ENCODE results near the gene MRPS12. TPM values are rescaled to one million over a fixed set of nuclear protein-coding genes. Genes with fewer than 3 reads are reported as not detected.

The MRPS12 gene
- total and polyA plus RNA-seq, 2 of the 13 experiments (the other 11 are each of a cell fraction or from before 2014, with no cell fraction given) = 27.5 to 54.8 TPM

DNA sequence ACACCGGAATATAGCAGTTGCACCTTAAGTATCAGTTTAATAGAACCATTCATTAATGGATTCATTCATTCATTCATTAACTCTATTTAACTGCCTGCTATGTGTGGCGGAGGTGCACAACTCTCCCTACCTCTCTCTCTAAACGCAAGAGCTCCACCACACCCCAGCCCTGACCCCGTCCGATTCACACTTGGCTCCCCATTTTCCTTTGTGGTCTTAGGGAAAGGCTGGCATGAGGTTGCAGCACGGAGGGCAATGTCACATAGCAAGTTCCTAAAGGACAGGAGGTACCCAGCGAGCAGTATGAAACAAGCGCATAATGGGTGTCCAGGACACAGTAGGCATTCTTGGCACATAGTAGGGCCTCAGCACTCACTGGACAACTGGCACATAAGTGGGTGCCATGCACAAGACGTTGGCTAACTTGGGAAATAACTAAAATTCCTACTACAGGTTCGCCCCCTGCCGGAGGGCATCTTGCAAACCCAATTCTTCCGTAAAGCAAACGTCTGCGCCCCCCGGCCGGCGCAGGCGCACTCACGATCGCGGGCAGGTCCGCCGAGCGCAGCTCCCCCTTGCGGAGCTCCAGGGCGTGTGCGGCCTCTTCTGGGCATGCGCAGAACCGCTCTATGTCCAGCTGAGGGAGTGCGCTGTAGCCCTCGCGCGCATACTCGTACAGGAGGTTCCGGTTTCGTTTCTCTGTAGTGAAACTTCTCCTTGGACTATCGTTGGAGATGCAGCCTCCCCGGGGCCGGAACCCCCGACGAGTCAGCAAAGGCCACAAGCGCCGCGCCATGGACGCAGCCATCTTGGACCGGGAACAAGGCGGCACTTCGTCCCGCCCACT lies 592 bp upstream of the MRPS12 start, which contains the start of gene SARS2 (continued):
- TF ChIP-seq ZNF282 (IDR thresholded peaks at IDR 0.05; ENCODE audit: partially characterized antibody) (no peak), ZFP37 (CRISPR knock-in tag; IDR thresholded peaks at IDR 0.05; ENCODE audit: borderline replicate concordance) (no peak), RELA (CRISPR knock-in tag; IDR thresholded peaks at IDR 0.05) (no peak), NCOA1 (CRISPR knock-in tag; IDR thresholded peaks at IDR 0.05) (no peak), ZNF17 (CRISPR knock-in tag; IDR thresholded peaks at IDR 0.05) (no peak), ZMAT3 (CRISPR knock-in tag; conservative IDR thresholded peaks at IDR 0.05) (peak; percentile 62; the same call in 1 of the 2 replicates), ZNF776 (CRISPR knock-in tag; IDR thresholded peaks at IDR 0.05) (no peak), ZNF251 (CRISPR knock-in tag; IDR thresholded peaks at IDR 0.05) (no peak), NR2F2 (IDR thresholded peaks at IDR 0.05; ENCODE audit: borderline replicate concordance, low read depth) (no peak), SETDB1 (CRISPR knock-in tag; IDR thresholded peaks at IDR 0.05; ENCODE audit: borderline replicate concordance) (no peak), ZNF343 (CRISPR knock-in tag; IDR thresholded peaks at IDR 0.05) (no peak), REPIN1 (CRISPR knock-in tag; IDR thresholded peaks at IDR 0.05; ENCODE audit: borderline replicate concordance, low read depth) (no peak), NFATC3 (CRISPR knock-in tag; IDR thresholded peaks at IDR 0.05) (no peak), ZNF780A (CRISPR knock-in tag; IDR thresholded peaks at IDR 0.05) (no peak), ZKSCAN8 (CRISPR knock-in tag; IDR thresholded peaks at IDR 0.05; ENCODE audit: borderline replicate concordance) (0 out of 2 replicates have a peak, but pooled peaks have one; percentile 62), ZNF256 (CRISPR knock-in tag; conservative IDR thresholded peaks at IDR 0.05) (no peak), ARID2 (CRISPR knock-in tag; IDR thresholded peaks at IDR 0.05; ENCODE audit: borderline replicate concordance) (no peak), ZNF263 (CRISPR knock-in tag; IDR thresholded peaks at IDR 0.05) (no peak)
- TF ChIP-seq, protein P1, sequence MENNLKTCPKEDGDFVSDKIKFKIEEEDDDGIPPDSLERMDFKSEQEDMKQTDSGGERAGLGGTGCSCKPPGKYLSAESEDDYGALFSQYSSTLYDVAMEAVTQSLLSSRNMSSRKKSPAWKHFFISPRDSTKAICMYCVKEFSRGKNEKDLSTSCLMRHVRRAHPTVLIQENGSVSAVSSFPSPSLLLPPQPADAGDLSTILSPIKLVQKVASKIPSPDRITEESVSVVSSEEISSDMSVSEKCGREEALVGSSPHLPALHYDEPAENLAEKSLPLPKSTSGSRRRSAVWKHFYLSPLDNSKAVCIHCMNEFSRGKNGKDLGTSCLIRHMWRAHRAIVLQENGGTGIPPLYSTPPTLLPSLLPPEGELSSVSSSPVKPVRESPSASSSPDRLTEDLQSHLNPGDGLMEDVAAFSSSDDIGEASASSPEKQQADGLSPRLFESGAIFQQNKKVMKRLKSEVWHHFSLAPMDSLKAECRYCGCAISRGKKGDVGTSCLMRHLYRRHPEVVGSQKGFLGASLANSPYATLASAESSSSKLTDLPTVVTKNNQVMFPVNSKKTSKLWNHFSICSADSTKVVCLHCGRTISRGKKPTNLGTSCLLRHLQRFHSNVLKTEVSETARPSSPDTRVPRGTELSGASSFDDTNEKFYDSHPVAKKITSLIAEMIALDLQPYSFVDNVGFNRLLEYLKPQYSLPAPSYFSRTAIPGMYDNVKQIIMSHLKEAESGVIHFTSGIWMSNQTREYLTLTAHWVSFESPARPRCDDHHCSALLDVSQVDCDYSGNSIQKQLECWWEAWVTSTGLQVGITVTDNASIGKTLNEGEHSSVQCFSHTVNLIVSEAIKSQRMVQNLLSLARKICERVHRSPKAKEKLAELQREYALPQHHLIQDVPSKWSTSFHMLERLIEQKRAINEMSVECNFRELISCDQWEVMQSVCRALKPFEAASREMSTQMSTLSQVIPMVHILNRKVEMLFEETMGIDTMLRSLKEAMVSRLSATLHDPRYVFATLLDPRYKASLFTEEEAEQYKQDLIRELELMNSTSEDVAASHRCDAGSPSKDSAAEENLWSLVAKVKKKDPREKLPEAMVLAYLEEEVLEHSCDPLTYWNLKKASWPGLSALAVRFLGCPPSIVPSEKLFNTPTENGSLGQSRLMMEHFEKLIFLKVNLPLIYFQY (CRISPR knock-in tag; IDR thresholded peaks at IDR 0.05; ENCODE audit: borderline replicate concordance) = no peak
- TF ChIP-seq, protein P2, sequence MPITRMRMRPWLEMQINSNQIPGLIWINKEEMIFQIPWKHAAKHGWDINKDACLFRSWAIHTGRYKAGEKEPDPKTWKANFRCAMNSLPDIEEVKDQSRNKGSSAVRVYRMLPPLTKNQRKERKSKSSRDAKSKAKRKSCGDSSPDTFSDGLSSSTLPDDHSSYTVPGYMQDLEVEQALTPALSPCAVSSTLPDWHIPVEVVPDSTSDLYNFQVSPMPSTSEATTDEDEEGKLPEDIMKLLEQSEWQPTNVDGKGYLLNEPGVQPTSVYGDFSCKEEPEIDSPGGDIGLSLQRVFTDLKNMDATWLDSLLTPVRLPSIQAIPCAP (CRISPR knock-in tag; IDR thresholded peaks at IDR 0.05; ENCODE audit: low read depth) = no peak
- TF ChIP-seq, protein P3, sequence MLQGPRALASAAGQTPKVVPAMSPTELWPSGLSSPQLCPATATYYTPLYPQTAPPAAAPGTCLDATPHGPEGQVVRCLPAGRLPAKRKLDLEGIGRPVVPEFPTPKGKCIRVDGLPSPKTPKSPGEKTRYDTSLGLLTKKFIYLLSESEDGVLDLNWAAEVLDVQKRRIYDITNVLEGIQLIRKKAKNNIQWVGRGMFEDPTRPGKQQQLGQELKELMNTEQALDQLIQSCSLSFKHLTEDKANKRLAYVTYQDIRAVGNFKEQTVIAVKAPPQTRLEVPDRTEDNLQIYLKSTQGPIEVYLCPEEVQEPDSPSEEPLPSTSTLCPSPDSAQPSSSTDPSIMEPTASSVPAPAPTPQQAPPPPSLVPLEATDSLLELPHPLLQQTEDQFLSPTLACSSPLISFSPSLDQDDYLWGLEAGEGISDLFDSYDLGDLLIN (CRISPR knock-in tag; IDR thresholded peaks at IDR 0.05; ENCODE audit: borderline replicate concordance) = no peak
- TF ChIP-seq, protein P4, sequence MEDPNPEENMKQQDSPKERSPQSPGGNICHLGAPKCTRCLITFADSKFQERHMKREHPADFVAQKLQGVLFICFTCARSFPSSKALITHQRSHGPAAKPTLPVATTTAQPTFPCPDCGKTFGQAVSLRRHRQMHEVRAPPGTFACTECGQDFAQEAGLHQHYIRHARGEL (CRISPR knock-in tag; IDR thresholded peaks at IDR 0.05) = no peak
- TF ChIP-seq, protein P5, sequence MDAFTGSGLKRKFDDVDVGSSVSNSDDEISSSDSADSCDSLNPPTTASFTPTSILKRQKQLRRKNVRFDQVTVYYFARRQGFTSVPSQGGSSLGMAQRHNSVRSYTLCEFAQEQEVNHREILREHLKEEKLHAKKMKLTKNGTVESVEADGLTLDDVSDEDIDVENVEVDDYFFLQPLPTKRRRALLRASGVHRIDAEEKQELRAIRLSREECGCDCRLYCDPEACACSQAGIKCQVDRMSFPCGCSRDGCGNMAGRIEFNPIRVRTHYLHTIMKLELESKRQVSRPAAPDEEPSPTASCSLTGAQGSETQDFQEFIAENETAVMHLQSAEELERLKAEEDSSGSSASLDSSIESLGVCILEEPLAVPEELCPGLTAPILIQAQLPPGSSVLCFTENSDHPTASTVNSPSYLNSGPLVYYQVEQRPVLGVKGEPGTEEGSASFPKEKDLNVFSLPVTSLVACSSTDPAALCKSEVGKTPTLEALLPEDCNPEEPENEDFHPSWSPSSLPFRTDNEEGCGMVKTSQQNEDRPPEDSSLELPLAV (CRISPR knock-in tag; conservative IDR thresholded peaks at IDR 0.05; ENCODE audit: low read depth) = no peak
